ENCODE results near the gene SLC12A5.

The SLC12A5 gene

DNA sequence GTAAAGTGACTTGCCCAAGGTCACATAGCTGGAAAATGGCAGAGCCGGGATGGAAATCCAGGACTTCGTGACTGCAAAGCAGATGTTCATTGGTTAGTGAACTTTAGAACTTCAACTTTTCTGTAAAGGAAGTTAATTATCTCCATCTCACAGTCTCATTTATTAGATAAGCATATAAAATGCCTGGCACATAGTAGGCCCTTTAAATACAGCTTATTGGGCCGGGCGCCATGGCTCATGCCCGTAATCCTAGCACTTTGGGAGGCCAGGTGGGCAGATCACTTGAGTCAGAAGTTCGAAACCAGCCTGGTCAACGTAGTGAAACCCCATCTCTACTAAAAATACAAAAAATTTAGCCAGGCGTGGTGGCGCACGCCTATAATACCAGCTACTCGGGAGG is 22.1 kb upstream of the SLC12A5 start:
- DNase-seq: no peak

DNA sequence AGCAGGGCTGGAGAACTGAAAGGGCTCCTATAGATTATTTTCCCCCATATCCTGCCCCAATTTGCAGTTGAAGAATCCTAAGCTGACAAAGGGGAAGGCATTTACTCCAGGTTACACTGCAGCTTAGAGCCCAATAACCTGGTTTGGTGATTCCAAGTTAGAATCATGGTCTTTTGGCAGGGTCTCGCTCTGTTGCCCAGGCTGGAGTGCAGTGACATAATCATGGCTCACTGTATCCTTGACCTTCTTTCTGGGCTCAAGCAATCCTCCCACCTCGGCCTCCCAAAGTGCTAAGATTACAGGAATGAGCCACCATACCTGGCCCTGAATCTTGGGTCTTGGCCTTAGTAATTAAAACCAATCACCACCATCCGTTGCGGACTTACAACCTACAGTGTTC is 21.3 kb upstream of the SLC12A5 start:
- no peak for DNase-seq

DNA sequence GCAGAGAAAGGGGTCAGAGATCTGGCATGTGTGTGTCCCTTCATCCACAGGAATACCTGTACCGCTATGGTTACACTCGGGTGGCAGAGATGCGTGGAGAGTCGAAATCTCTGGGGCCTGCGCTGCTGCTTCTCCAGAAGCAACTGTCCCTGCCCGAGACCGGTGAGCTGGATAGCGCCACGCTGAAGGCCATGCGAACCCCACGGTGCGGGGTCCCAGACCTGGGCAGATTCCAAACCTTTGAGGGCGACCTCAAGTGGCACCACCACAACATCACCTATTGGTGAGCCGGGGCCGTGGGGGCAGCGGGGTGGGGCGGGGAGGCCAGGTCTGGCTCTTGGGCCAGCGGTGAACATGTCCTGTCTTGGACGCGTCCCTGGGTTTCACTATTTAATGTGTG is 19.2 kb upstream of the SLC12A5 start:
- DNase-seq: no peak

DNA sequence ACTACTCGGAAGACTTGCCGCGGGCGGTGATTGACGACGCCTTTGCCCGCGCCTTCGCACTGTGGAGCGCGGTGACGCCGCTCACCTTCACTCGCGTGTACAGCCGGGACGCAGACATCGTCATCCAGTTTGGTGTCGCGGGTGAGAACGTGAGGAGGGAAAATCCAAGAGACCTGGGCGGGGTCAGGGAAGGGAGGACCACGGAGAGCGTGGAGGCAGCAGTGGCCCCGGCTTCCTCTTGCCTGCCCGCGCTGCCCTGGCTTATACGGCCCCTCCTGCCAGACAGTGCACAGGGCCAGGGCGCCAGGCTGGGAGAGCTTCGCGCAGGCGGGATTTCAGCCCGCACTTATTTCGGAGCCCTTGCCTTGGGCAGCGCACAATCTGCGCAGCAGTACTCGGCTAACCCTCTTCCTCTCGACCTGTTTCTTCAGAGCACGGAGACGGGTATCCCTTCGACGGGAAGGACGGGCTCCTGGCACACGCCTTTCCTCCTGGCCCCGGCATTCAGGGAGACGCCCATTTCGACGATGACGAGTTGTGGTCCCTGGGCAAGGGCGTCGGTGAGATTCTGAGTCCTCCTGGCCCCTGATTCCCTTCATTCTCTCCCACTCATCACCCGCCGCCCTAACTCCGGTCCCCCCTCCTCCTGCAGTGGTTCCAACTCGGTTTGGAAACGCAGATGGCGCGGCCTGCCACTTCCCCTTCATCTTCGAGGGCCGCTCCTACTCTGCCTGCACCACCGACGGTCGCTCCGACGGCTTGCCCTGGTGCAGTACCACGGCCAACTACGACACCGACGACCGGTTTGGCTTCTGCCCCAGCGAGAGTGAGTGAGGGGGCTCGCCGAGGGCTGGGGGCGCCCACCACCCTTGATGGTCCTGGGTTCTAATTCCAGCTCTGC is 18.3 kb upstream of the SLC12A5 start:
- no peak for DNase-seq

DNA sequence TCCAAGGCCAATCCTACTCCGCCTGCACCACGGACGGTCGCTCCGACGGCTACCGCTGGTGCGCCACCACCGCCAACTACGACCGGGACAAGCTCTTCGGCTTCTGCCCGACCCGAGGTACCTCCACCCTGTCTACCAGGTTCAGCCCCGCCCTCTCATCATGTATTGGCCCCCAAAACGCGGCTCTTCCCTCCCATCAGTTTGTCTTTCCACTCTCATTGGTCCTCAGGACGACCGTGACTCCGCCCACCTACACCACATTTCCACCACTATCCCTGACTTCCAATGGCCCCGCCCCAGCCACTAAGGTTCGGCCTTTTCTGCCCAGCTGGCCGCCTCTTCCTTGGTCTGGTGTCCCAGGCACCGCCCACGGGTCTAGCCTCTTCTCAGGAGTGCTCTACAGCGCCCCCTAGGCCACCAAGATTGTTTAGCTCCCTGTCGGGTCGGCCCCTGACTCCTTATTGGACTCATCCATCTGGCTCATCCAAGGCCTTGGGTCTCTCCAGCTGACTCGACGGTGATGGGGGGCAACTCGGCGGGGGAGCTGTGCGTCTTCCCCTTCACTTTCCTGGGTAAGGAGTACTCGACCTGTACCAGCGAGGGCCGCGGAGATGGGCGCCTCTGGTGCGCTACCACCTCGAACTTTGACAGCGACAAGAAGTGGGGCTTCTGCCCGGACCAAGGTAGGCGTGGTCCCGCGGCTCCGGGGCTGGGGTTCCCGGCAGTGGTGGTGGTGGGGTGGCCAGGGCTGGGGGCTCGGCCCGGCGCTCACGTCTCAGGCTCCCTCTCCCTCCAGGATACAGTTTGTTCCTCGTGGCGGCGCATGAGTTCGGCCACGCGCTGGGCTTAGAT is 17.2 kb upstream of the SLC12A5 start:
- no peak for DNase-seq

DNA sequence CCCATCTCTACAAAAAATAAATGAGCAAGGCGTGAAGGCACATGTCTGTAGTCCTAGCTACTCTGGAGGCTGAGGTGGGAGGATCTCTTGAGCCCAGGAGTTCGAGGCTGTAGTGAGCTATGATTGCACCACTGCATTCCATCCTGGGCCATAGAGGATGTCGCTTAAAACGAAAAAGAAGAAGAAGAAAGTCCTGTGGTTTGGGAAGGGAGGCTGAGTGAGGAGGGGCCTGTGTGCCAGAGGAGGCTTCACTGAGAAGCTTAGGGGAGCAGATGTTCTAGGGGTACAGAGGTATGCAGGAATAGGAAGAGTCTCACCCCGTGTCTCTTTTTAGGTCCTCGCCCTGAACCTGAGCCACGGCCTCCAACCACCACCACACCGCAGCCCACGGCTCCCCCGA is 16.1 kb upstream of the SLC12A5 start:
- no peak for DNase-seq

DNA sequence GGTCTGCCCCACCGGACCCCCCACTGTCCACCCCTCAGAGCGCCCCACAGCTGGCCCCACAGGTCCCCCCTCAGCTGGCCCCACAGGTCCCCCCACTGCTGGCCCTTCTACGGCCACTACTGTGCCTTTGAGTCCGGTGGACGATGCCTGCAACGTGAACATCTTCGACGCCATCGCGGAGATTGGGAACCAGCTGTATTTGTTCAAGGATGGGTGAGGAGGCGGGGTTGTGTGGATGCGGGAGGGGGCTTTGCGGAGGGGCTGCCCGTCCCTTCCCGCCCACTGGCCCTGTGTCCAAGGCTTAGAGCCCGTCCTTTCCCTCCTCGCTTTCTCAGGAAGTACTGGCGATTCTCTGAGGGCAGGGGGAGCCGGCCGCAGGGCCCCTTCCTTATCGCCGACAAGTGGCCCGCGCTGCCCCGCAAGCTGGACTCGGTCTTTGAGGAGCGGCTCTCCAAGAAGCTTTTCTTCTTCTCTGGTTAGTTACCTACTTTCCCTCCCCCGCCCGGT is 15.6 kb upstream of the SLC12A5 start:
- no peak for DNase-seq

DNA sequence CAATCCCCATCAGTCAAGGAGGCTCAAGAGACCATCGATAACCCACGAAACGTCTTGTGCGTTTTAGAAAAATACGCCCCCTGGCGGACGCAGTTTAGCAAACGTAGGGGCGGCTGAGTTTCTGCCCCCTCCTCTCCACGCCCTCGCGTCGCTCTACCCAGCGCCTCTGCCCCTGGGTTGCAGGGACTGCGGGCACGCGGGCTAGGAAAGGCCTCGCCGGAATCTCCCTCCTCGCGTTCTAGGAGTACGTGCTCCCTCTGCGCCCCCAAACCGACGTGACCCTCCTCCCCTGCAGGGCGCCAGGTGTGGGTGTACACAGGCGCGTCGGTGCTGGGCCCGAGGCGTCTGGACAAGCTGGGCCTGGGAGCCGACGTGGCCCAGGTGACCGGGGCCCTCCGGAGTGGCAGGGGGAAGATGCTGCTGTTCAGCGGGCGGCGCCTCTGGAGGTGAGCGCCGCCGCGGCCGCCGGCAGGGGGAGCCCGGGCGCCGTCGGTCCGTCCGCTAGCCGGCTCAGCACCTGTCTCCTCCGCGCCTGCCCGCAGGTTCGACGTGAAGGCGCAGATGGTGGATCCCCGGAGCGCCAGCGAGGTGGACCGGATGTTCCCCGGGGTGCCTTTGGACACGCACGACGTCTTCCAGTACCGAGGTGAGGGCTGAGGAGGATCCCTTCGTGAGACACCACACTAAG is 15.0 kb upstream of the SLC12A5 start:
- no peak for DNase-seq

DNA sequence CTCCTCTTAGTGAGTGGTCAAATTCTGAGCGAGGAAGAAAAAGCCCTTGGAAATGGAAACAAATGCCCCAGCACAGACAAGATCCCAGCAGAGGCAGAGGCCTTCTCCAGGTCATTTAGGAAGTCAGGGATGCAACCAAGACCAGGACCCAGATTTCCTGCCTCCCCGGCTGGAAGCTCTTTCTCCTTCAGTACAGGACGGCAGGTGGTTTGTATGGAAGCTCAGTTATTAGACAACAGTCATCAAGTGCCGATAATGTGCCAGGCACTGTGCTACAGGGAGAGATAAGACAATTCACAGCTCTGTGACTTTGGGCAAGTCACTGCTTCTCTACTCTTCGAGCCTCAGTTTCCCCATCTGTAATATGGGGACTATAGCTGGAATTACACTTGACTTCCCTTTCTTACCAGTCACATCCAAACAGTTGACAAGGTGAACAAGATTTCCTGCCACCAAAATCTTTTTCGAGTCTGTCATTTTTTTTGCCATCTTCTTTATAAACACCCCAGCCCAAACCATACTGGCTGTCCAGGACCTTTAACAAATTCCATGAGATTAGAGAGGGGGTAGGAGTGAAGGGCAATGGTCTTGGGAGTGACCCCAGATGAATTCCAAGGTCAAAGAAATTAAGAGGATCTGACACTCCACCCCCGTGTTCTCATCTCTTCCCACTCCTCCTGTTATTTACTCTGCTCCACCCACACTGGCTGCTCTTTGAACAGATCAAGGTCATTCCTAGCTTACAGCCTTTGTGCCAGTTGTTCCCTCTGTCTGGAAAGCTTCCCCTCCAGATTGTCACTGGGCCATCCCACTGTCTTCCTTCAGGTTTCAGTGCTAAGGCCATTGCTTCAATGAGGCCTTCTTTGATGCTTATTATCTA is 14.3 kb upstream of the SLC12A5 start:
- no peak for DNase-seq

DNA sequence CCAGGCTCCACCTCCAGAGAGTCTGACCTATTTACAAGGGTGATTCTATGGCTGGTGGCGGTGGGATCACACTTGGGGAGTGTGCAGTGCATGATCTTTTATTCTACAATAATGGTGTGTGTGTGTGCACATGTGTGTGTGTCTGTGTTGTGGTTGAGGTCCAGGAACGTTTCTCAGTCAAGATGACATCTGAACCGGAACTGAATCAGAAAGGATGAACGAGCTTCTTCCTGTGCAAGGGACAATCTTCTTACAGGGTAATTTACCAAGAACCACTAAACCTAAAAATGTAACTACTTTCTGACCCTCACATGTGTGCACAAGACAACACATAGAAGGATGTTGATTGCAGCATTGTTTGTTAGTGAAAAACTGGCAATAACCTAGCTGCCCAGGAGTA is 11.7 kb upstream of the SLC12A5 start:
- DNase-seq: no peak

DNA sequence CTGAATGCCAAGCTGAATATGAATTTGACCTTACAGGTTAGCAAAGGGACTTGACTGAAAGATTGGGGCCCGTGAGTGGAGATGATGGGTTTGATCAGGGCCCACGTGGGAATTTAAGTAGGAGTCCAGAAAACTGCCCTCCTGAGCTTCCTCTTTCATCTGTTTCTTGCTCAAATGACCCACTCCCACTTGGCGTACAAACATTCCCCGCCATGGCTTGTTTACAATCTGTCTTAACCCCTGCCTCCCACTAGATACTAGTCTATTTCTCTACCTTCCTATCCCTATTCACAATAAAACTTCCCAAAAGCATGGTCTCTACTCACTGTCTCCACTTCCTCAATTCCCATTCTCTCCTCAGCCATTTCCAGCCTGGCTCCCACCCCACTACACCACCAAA is 10.9 kb upstream of the SLC12A5 start:
- no peak for DNase-seq

DNA sequence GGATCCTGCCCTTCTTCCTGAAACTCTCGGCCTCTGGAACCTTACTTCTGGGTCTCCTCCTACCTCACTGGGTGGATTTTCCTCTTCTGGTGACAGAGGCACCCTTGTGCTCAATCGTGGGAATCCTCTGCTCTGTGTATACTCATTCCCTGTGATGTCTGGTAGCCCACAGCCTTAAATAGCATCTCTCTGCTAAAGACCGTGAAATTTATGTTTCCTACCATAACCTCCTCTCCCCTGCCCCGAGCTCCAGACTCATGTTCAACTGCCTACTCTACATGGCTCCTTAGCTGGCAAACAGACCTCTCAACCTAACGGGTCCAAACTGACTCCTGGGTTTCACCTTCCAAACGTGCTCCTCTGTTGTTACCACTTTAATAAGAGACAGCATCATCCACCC is 10.4 kb upstream of the SLC12A5 start:
- DNase-seq: no peak

DNA sequence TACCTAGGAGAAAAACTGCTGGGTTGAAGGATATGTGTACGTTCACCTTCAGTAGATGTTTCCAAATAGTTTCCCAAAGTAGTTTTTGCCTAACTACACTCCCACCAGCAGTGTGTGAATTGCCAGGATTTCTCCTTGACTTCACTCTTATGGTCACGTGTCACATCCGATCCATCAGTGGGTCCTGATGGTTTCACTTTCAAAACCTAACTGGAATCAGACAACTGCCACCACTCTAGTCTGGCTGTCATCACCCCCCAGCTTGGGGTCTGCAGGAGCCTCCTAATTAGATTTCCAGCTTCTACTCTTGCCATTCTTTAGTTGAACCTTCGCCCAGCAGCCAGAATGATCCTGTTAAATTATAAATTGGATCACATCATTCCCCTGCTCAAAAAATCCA is 8.5 kb upstream of the SLC12A5 start:
- no peak for DNase-seq

DNA sequence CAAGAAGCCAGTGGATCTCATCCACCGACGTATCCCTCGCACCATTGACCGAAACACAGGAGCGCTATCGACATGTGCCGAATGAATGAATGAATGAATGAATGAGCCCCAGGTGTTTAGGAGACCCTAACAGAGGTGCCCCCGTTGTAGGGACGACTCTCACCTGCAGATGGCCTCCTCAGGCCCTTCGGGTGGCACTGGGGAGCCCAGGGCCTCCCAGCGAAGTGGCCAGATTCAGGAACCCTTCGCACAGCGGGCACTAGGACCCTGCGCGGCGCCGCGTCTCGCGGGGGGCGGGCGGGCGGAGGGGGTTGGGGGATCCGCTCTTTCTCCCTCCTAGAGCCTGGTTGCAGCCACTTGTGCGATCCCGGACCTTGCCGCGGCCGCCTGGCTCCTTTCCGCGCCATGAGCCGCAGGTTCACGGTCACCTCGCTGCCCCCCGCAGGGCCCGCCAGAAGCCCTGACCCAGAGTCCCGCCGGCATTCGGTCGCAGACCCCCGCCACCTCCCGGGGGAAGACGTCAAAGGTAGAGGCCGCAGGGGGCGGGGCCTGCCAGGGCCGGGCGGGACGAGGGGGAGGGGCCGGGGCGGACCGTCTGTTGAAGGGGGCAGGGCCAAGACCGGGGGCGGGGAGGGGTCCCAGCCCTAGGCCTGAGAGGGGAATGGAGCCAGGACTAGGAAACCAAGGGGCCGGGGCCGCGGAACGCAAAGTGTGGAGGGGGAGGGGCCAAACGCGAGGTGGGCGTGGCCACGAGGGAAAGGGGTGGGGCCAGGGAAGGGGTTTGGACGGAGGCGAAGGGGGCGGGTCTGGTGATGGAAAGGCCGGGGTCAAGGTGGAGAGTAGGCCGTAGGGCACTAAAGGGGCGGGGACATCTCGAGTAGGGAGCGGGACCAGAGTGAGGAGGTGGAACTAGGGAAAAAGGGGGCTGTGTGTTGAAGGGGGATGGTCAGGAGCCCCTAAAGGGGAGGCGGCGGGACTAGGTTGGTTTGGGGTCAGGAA is 7.4 kb upstream of the SLC12A5 start:
- DNase-seq: peak; percentile 42

DNA sequence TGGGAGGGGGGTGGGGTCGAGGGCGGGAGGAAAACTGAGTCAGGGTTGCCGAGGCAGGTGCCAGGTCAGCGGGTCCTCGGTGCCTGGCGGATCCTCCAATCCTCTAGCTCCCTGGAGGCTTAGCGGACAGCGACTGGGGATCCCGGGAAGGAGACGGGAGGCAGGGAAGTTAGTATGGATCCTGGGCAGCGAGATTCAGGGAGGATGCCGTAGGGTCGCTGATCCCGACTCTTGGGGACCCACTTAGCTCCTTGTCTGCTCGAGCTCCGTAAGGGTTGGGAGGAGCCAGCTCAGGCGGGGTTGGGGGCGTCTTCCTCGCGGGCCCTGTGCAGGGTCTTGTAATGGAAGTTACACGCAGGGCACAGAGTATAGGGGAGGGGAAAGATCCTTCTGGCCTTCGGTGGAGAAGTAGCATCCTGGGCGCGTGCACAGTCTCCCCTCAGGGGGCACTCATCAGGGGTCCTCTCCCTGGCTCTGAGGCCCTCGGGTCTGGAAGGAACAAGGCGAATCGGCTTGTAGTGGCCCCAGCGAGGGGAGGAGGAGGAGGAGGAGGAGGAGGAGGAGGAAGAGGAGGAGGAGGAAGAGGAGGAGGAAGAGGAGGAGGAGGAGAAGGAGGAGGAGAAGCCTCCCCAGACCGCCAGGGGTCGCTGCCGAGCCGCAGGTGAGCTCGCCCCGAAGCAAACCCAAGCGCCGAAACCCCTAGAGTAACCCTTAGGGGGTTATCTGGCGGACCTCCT is 6.4 kb upstream of the SLC12A5 start:
- no peak for DNase-seq

DNA sequence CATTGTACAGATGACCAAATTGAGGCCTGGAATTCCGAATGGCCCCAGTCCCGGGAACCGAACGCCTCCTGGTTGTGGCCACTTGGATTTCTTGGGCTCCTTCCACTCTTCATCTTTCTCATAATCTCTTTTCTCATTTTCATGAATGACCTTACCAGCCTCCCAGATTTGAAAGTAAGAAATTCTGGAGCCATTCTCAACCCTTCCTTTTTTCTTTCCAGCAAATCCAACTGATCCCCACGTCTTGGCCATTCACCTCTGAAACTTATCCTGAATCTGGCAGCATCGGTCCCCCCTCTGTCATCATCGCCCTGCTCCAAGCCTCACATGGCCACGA is 5.9 kb upstream of the SLC12A5 start:
- no peak for DNase-seq

DNA sequence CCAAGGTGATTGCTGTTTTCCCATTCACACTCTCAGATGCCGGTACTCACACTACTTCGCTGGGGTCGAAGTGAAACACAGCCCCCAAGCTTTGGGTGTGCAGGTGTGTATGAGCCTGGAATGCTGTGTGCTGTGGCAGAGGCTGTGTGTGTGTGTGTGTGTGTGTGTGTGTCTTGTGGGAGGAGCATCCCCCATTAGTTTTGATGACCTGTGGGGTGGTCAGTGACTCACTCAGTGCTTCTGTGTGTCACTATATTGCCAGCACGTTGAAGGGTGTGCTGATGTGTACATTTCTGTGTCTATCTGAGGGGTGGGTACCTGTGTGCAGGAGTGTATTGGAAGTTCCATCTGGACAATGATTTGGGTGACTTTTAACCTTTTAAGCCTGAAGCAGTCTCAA is 5.0 kb upstream of the SLC12A5 start:
- DNase-seq: no peak

DNA sequence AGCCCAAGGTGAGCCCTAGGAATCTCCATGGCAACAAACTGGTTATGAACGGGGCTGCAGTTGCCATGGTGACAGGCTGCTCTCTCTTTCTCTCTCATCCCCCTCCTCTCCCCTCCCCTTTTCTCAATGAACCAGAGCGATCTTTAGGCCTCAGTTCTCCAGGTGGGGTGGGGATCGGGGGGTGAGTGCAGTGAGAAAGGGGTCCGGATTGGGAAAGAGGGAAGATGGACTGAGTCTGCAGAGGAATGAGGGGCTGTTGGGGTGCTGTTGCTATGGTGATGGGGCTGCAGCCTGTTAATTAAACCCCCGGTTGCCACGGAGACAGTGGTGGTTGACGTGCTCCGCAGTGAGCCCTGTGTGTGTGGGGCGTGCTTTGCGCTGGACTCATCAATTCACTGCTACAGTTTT is 3.6 kb upstream of the SLC12A5 start:
- DNase-seq: no peak

DNA sequence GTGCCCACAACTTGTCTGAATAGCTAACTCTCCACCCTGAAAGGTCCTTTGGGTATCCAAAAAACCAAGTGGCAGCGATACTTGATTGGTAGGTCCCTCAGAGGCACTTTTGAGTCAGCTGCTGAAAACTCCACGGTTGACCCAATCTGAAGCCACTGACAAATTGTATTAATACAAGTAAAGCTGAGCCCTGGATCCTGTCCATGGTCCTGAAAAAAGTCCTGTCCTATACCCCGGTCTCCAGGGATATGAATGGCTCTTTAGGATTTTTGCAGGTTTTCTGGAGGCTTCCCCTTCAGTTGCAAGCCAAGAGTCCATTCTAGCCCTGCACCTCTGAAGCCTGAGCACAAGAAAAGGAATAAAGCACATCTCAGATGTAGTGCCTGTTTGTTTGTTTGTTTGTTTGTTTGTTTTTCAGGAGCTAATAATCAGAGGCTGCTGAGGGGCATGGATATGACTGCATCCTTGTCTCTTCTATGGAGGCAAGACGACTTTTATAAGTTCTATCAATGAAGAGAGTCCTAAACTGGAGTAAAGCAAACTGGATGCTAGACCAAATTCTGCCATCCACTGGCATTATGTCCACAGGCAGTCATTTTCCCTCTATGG is 1.7 kb upstream of the SLC12A5 start:
- DNase-seq: no peak

DNA sequence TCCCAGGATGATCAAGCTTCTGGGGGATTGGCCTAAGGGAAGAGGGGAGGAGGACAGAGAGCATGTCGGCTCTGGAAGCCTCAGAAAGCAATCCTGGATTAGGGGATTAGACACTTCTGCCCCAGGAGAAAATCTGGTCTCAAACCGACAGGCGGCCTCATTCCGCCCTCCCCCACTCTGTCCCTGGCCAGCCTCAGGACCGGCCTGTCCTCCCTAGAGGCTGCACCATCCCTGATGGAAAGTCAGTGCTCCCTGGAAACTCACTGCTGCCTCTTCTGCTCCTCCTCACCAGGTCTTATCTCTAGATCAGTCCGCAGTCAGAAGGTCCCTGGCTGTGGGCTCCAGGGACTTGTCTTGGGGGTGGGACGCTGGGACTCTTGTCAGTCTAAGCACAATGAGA is 905 bp upstream of the SLC12A5 start:
- DNase-seq: no peak
